ENCODE data around the gene SPOP. TPM values are rescaled to one million over a fixed set of nuclear protein-coding genes. Genes with fewer than 3 reads are reported as not detected.

The SPOP gene
- total and polyA plus RNA-seq, 2 donors (not counting 1 experiment from before 2014, with no cell fraction given) = 46.7 to 112 TPM

GRCh38 chr17:49580055-49580721 is 97.7 kb downstream of the SPOP start:
- Histone ChIP-seq H3K79me2 (ENCODE audit: control insufficient read depth, insufficient read depth, low read length) (no peaks in the 10 kb centered on the region), H3K4me3 (replicated peaks in 1 of 4; ENCODE audit: control extremely low read depth in 1 of 4, insufficient read depth in 1 of 4, low read depth in 3 of 4, low read length in 4 of 4) (no peak overlapping the region), H3K9ac (ENCODE audit: insufficient read depth, low read length) (no peak overlapping the region)

GRCh38 chr17:49579522-49579921 is 98.4 kb downstream of the SPOP start:
- no peak for TF ChIP-seq EZH2 (IDR thresholded peaks at IDR 0.05; ENCODE audit: low read length, missing control alignments)
- no peak for TF ChIP-seq CTCF (conservative IDR thresholded peaks at IDR 0.05 in 1 of 2, IDR thresholded peaks at IDR 0.05 in 1 of 2; ENCODE audit: low read depth in 1 of 2, low read length in 2 of 2)
- peaks cover 16% of the 10 kb centered on the region for H3K27me3 ChIP-seq (ENCODE audit: control insufficient read depth, insufficient read depth, low read length)
- H3K4me2 ChIP-seq (ENCODE audit: extremely low read depth, insufficient read depth, low read length) = no peak overlapping the region
- no peak overlapping the region for H3K27ac ChIP-seq (ENCODE audit: insufficient read depth, low read length)
- H4K20me1 ChIP-seq (ENCODE audit: control insufficient read depth, extremely low read depth, insufficient read depth, low read length) = no peaks in the 10 kb centered on the region
- H3K4me1 ChIP-seq (ENCODE audit: control insufficient read depth, extremely low read depth, insufficient read depth, low read length) = no peaks in the 10 kb centered on the region
- no peak for DNase-seq (ENCODE audit: low read depth in 2 of 2)
- H3K79me2 ChIP-seq (ENCODE audit: control insufficient read depth, insufficient read depth, low read length) = no peaks in the 10 kb centered on the region
- no peak overlapping the region for H2AFZ ChIP-seq (ENCODE audit: low read length)
- H3K9me3 ChIP-seq (ENCODE audit: control insufficient read depth, insufficient read depth, low read depth, low read length) = no peaks in the 10 kb centered on the region
- no peaks in the 10 kb centered on the region for H3K36me3 ChIP-seq (ENCODE audit: control insufficient read depth, insufficient read depth, low read length)
- no peak overlapping the region for H3K9ac ChIP-seq (ENCODE audit: insufficient read depth, low read length)
- no peak overlapping the region for H3K4me3 ChIP-seq (replicated peaks in 1 of 4; ENCODE audit: control extremely low read depth in 1 of 4, insufficient read depth in 1 of 4, low read depth in 3 of 4, low read length in 4 of 4)

More at GRCh38 chr17:49580055-49580721, 97.7 kb downstream of the SPOP start:
- H4K20me1 ChIP-seq (ENCODE audit: control insufficient read depth, extremely low read depth, insufficient read depth, low read length) = no peaks in the 10 kb centered on the region
- no peaks in the 10 kb centered on the region for H3K9me3 ChIP-seq (ENCODE audit: control insufficient read depth, insufficient read depth, low read depth, low read length)
- TF ChIP-seq EZH2 (IDR thresholded peaks at IDR 0.05; ENCODE audit: low read length, missing control alignments) (no peak), CTCF (conservative IDR thresholded peaks at IDR 0.05 in 1 of 2, IDR thresholded peaks at IDR 0.05 in 1 of 2; ENCODE audit: low read depth in 1 of 2, low read length in 2 of 2) (no peak)
- peaks cover 16% of the 10 kb centered on the region for H3K27me3 ChIP-seq (ENCODE audit: control insufficient read depth, insufficient read depth, low read length)
- H3K27ac ChIP-seq (ENCODE audit: insufficient read depth, low read length) = no peak overlapping the region
- no peak overlapping the region for H3K4me2 ChIP-seq (ENCODE audit: extremely low read depth, insufficient read depth, low read length)
- no peak overlapping the region for H2AFZ ChIP-seq (ENCODE audit: low read length)
- no peaks in the 10 kb centered on the region for H3K36me3 ChIP-seq (ENCODE audit: control insufficient read depth, insufficient read depth, low read length)
- H3K4me1 ChIP-seq (ENCODE audit: control insufficient read depth, extremely low read depth, insufficient read depth, low read length) = no peaks in the 10 kb centered on the region
- no peak for DNase-seq (ENCODE audit: low read depth in 2 of 2)

GRCh38 chr17:49578952-49579500 is 98.9 kb downstream of the SPOP start:
- Histone ChIP-seq H3K9ac (ENCODE audit: insufficient read depth, low read length) (no peak overlapping the region), H3K4me3 (replicated peaks in 1 of 4; ENCODE audit: control extremely low read depth in 1 of 4, insufficient read depth in 1 of 4, low read depth in 3 of 4, low read length in 4 of 4) (no peak overlapping the region), H3K9me3 (ENCODE audit: control insufficient read depth, insufficient read depth, low read depth, low read length) (no peaks in the 10 kb centered on the region), H4K20me1 (ENCODE audit: control insufficient read depth, extremely low read depth, insufficient read depth, low read length) (no peaks in the 10 kb centered on the region), H3K27me3 (ENCODE audit: control insufficient read depth, insufficient read depth, low read length) (peaks cover 16% of the 10 kb centered on the region), H2AFZ (ENCODE audit: low read length) (no peak overlapping the region), H3K4me1 (ENCODE audit: control insufficient read depth, extremely low read depth, insufficient read depth, low read length) (no peaks in the 10 kb centered on the region), H3K79me2 (ENCODE audit: control insufficient read depth, insufficient read depth, low read length) (no peaks in the 10 kb centered on the region), H3K36me3 (ENCODE audit: control insufficient read depth, insufficient read depth, low read length) (no peaks in the 10 kb centered on the region), H3K4me2 (ENCODE audit: extremely low read depth, insufficient read depth, low read length) (no peak overlapping the region), H3K27ac (ENCODE audit: insufficient read depth, low read length) (no peak overlapping the region)
- DNase-seq (ENCODE audit: low read depth in 2 of 2) = no peak
- TF ChIP-seq EZH2 (IDR thresholded peaks at IDR 0.05; ENCODE audit: low read length, missing control alignments) = no peak
- TF ChIP-seq CTCF (conservative IDR thresholded peaks at IDR 0.05 in 1 of 2, IDR thresholded peaks at IDR 0.05 in 1 of 2; ENCODE audit: low read depth in 1 of 2, low read length in 2 of 2) = no peak
